GM12892 (cell line): ENCODE measurements around the gene CRTAC1.

Experiments
- POLR2A ChIP-seq: IDR thresholded peaks from 2 replicates; pipeline ENCODE4 v1.6.1; 2011; ENCODE audit warnings: low read depth, low read length, control low read depth
- POLR2AphosphoS5 ChIP-seq: IDR thresholded peaks from 2 replicates; pipeline ENCODE4 v1.6.1; 2011; ENCODE audit warnings: low read depth, low read length, control low read depth
- TAF1 ChIP-seq: IDR thresholded peaks from 2 replicates; pipeline ENCODE4 v1.6.1; 2011; ENCODE audit warnings: low read depth, mild to moderate bottlenecking, control low read depth, low read length, borderline replicate concordance

- TF ChIP-seq POLR2A (no peak), POLR2AphosphoS5 (no peak), TAF1 (no peak)
These were observed 55.6 kb downstream of the CRTAC1 start for GRCh38 chr10:97974526-97975525.
